B cell (primary cell): Measurements from ENCODE around the gene HELB. TPM values are rescaled to one million over a fixed set of nuclear protein-coding genes. Genes with fewer than 3 reads are reported as not detected.

Experiments
- ATAC-seq: fragments of 200-7000 bp; cut with Tn5 transposase; one replicate; pipeline ENCODE4 v1.10.0; 2021; ENCODE audit warnings: low read depth, mild to moderate bottlenecking, moderate number of reproducible peaks, moderate library complexity
- CTCF ChIA-PET: fragments of 350-600 bp; sonication (Branson Sonifier 250); formaldehyde crosslinking; loops from one replicate; lab custom pipeline; 2021; ENCODE audit warnings: antibody characterized with exemption, inconsistent platforms; lab: Charles Lee
- POLR2A ChIA-PET: fragments of 350-600 bp; sonication (Branson Sonifier 250); formaldehyde crosslinking; loops from one replicate; lab custom pipeline; 2021; ENCODE audit warnings: antibody characterized with exemption; lab: Charles Lee
- DNase-seq: peaks from one replicate; pipeline ENCODE4 v3.0.0; 2013
- H2AFZ ChIP-seq: 2 replicates; pipeline ENCODE4 v1.6.1; 2012; ENCODE audit warnings: mild to moderate bottlenecking, low read depth, low read length; ENCODE audit not compliant: insufficient read depth, poor library complexity, severe bottlenecking
- H3K27ac ChIP-seq, 2 donors: 1 replicate in 1 of 2; 2 replicates in 1 of 2; pipeline ENCODE4 v1.5.1; 2012 to 2013; ENCODE audit warnings: low read length in 2 of 2, mild to moderate bottlenecking in 2 of 2, moderate library complexity in 1 of 2
- H3K27me3 ChIP-seq, 4 experiments: fragments of 200-600 bp in 1 of 4; sonication (generic) in 1 of 4; replicated peaks in 1 of 4; 1 replicate in 2 of 4; 2 replicates in 2 of 4; pipeline versions ENCODE4 v1.6.1 to v1.7.0; 2013 to 2016; ENCODE audit warnings: low read length in 3 of 4, mild to moderate bottlenecking in 2 of 4, mixed read lengths in 1 of 4, moderate library complexity in 1 of 4; ENCODE audit not compliant: insufficient read depth in 4 of 4, control insufficient read depth in 3 of 4; ENCODE audit errors: control extremely low read depth in 1 of 4
- H3K36me3 ChIP-seq, 2 experiments: replicated peaks in 1 of 2; 1 replicate in 1 of 2; 2 replicates in 1 of 2; pipeline versions ENCODE4 v1.6.1 to v1.7.1; 2013; ENCODE audit warnings: low read length in 1 of 2; ENCODE audit not compliant: insufficient read depth in 2 of 2, control insufficient read depth in 1 of 2; ENCODE audit errors: control extremely low read depth in 1 of 2, extremely low read depth in 1 of 2
- H3K4me1 ChIP-seq, 2 donors: fragments of 200-600 bp in 1 of 2; sonication (generic) in 1 of 2; 1 replicate in 1 of 2; 2 replicates in 1 of 2; pipeline versions ENCODE4 v1.5.1 to v1.6.1; 2013 to 2017; ENCODE audit warnings: low read length in 2 of 2; ENCODE audit not compliant: control insufficient read depth in 2 of 2, insufficient read depth in 2 of 2
- H3K4me2 ChIP-seq: replicated peaks from 2 replicates; pipeline ENCODE3; 2012; ENCODE audit warnings: mild to moderate bottlenecking, low read depth, low read length; ENCODE audit not compliant: poor library complexity, severe bottlenecking
- H3K4me3 ChIP-seq, 5 experiments: fragments of 200-600 bp in 1 of 5; sonication (generic) in 1 of 5; 1 replicate in 3 of 5; 2 replicates in 2 of 5; pipeline versions ENCODE4 v1.5.1 to v1.7.0; 2011 to 2016; ENCODE audit warnings: low read length in 4 of 5, mild to moderate bottlenecking in 4 of 5, low read depth in 2 of 5, control low read depth in 1 of 5, moderate library complexity in 1 of 5; ENCODE audit not compliant: insufficient read depth in 1 of 5; ENCODE audit errors: control extremely low read depth in 1 of 5, extremely low read depth in 1 of 5
- H3K79me2 ChIP-seq: fragments of 200-600 bp; sonication (generic); one replicate; pipeline ENCODE4 v1.6.0; 2016; ENCODE audit warnings: low read length; ENCODE audit not compliant: control insufficient read depth, insufficient read depth
- H3K9ac ChIP-seq: fragments of 200-600 bp; sonication (generic); 2 replicates; pipeline ENCODE4 v1.6.1; 2017; ENCODE audit warnings: mild to moderate bottlenecking, low read length, moderate library complexity
- H3K9me3 ChIP-seq, 3 donors: one replicate each; pipeline versions ENCODE4 v1.6.1 to v1.7.1; 2013; ENCODE audit warnings: low read length in 2 of 3; ENCODE audit not compliant: control insufficient read depth in 2 of 3, insufficient read depth in 1 of 3; ENCODE audit errors: control extremely low read depth in 1 of 3
- H4K20me1 ChIP-seq: 2 replicates; pipeline ENCODE4 v1.6.0; 2012; ENCODE audit warnings: mild to moderate bottlenecking, low read length; ENCODE audit not compliant: insufficient read depth, control insufficient read depth, poor library complexity, severe bottlenecking
- H3K27ac Mint-ChIP-seq: one replicate; pipeline ENCODE4 v1.8.0; 2021; ENCODE audit warnings: mixed read lengths
- H3K27me3 Mint-ChIP-seq: one replicate; pipeline ENCODE4 v1.8.0; 2021; ENCODE audit warnings: mixed read lengths
- H3K4me1 Mint-ChIP-seq: one replicate; pipeline ENCODE4 v1.8.0; 2021; ENCODE audit warnings: mixed read lengths
- H3K4me3 Mint-ChIP-seq: one replicate; pipeline ENCODE4 v1.8.0; 2021; ENCODE audit warnings: mixed read lengths
- H3K9me3 Mint-ChIP-seq: one replicate; pipeline ENCODE4 v1.8.0; 2022; ENCODE audit warnings: mixed read lengths; ENCODE audit not compliant: insufficient read depth
- CTCF ChIP-seq: fragments of 200-600 bp; IDR thresholded peaks from one replicate; pipeline ENCODE4 v1.8.0; 2022; ENCODE audit warnings: antibody characterized with exemption, mild to moderate bottlenecking
- EZH2 ChIP-seq: IDR thresholded peaks from 2 replicates; pipeline ENCODE4 v1.6.1; 2012; ENCODE audit warnings: borderline replicate concordance, low read depth, mild to moderate bottlenecking, moderate library complexity, low read length; ENCODE audit not compliant: insufficient read depth, poor library complexity, severe bottlenecking
- WGBS: methylation state at CpG from one replicate; pipeline ENCODE4 v1.1.5; 2013; ENCODE audit warnings: missing lambda C conversion rate; ENCODE audit not compliant: insufficient coverage; 5-methylcytosine and 5-hydroxymethylcytosine counted together
- intact Hi-C: fragments of 100-400 bp; cut with micrococcal nuclease; formaldehyde crosslinking; loops from one replicate; pipeline ENCODE4 v1.10.0; 2022
- polyA plus RNA-seq: library from polyadenylated mRNA; depleted of rRNA; stranded (reverse); fragments of >200 nt; gene quantifications from 2 replicates; pipeline ENCODE4 v1.2.3, GENCODE V29; 2012
- total RNA-seq, 2 donors: library from RNA; stranded (reverse); fragments of 120-200 nt in 1 of 2; gene quantifications; 1 replicate in 1 of 2; 2 replicates in 1 of 2; pipeline versions ENCODE4 v1.2.3 to v1.2.4, GENCODE V29; 2013 to 2022

HELB gene
- total and polyA plus RNA-seq, 2 donors (not counting 1 experiment from before 2014, with no cell fraction given): 2.4 to 10.0 TPM

- Histone ChIP-seq H3K9ac (no peak overlapping the region), H3K4me1 (no peaks in the 10 kb centered on the region), H2AFZ (no peak overlapping the region), H3K27me3 (no peaks in the 10 kb centered on the region), H3K36me3 (no peaks in the 10 kb centered on the region), H4K20me1 (no peaks in the 10 kb centered on the region), H3K79me2 (no peaks in the 10 kb centered on the region), H3K4me2 (no peak overlapping the region), H3K9me3 (no peaks in the 10 kb centered on the region), H3K4me3 (no peak overlapping the region), H3K27ac (no peak overlapping the region)
- DNase-seq (no peak), ATAC-seq (no peak)
- CTCF ChIA-PET: interaction anchor here (0.5 kb wide), 1 partner anchor 1832 kb away, joined by 4 read pairs; no protein-coding TSS in a partner anchor
- intact Hi-C loops: no loop called here
- Mint-ChIP-seq H3K4me1 (no peaks in the 10 kb centered on the region), H3K4me3 (no peak overlapping the region), H3K27ac (no peak overlapping the region), H3K27me3 (no peaks in the 10 kb centered on the region), H3K9me3 (no peaks in the 10 kb centered on the region)
- POLR2A ChIA-PET: no interaction called here
- TF ChIP-seq EZH2 (no peak), CTCF (no peak)
- WGBS: 33% methylated on average over 2 of the region's 3 CpGs
Observed at GRCh38 chr12:66367015-66367667, 64.8 kb downstream of the HELB start.

GRCh38 chr12:66371982-66372381, 69.7 kb downstream of the HELB start:
- Mint-ChIP-seq H3K9me3 (no peaks in the 10 kb centered on the region), H3K4me1 (no peaks in the 10 kb centered on the region), H3K27ac (no peak overlapping the region), H3K4me3 (no peak overlapping the region), H3K27me3 (no peaks in the 10 kb centered on the region)
- H3K27me3 ChIP-seq: no peaks in the 10 kb centered on the region
- H3K9ac ChIP-seq: no peak overlapping the region
- no peaks in the 10 kb centered on the region for H3K4me1 ChIP-seq
- intact Hi-C loops: no loop called here
- H2AFZ ChIP-seq: no peak overlapping the region
- no peak overlapping the region for H3K4me3 ChIP-seq
- no peaks in the 10 kb centered on the region for H4K20me1 ChIP-seq
- no CpG with 5 or more reads among the region's 2 CpGs for WGBS
- no peaks in the 10 kb centered on the region for H3K36me3 ChIP-seq
- ChIA-PET CTCF (no interaction called here), POLR2A (no interaction called here)
- no peaks in the 10 kb centered on the region for H3K9me3 ChIP-seq
- ATAC-seq: no peak
- H3K4me2 ChIP-seq: no peak overlapping the region
- TF ChIP-seq CTCF: no peak
- no peak for TF ChIP-seq EZH2
- DNase-seq: no peak
- H3K27ac ChIP-seq: no peak overlapping the region
- H3K79me2 ChIP-seq: no peaks in the 10 kb centered on the region
